ENCODE data around the gene FNIP1.
A peak's percentile ranks its signal among the peaks of the same experiment; 100 is the strongest.
"Not testable (repeated sequence)": the region's sequence is repeated elsewhere in the genome, so short reads cannot be mapped to it uniquely, and the experiment has no call there.

FNIP1 gene

DNA sequence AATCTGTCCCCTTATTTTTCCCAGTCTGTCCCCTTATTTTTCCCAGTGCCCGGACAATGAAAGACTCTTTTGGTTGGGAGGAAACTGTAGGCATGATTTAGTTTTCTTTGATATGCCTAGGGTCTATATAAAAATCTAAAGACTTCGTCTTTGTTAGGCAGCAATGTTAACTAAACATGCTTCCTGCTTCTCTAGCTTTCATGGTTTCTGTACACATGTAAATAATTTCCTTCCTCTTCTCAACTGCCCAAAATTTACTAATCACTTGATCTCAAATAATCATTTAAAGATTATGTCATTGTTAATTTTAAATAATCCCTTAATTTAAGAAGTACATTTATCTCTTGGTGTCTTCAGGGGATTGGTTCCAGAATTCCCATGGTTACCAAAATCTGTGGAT is 114.0 kb downstream of the FNIP1 start:
- DNase-seq, result no peak

GRCh38 chr5:131682175-131682574 is 114.6 kb downstream of the FNIP1 start:
- no peak for DNase-seq

- no peak for DNase-seq
Measured at GRCh38 chr5:131679911-131680310, 116.9 kb downstream of the FNIP1 start.

- not testable (repeated sequence) for DNase-seq
Measured at GRCh38 chr5:131678273-131678672, 118.5 kb downstream of the FNIP1 start.

GRCh38 chr5:131677115-131677514 is 119.7 kb downstream of the FNIP1 start:
- DNase-seq, result peak; percentile 11

DNA sequence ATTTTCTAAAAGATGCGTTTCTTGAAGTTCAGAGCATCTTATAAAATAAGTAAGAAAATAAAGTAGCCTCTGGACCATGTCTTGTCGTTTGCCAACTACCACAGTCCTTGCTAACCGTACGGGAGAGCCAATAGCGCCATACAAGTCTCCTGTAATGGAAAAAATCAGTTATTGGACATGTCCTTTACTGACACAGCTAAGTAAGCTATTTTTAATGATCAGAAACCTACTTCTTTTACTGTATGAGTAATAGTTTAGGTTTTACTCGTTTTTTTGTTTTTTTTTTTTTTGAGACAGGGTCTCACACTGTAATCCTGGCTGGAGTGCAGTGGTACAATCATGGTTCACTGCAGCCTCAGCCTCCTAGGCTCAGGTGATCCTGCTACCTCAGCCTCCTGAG is 124.0 kb downstream of the FNIP1 start:
- no peak for DNase-seq

DNA sequence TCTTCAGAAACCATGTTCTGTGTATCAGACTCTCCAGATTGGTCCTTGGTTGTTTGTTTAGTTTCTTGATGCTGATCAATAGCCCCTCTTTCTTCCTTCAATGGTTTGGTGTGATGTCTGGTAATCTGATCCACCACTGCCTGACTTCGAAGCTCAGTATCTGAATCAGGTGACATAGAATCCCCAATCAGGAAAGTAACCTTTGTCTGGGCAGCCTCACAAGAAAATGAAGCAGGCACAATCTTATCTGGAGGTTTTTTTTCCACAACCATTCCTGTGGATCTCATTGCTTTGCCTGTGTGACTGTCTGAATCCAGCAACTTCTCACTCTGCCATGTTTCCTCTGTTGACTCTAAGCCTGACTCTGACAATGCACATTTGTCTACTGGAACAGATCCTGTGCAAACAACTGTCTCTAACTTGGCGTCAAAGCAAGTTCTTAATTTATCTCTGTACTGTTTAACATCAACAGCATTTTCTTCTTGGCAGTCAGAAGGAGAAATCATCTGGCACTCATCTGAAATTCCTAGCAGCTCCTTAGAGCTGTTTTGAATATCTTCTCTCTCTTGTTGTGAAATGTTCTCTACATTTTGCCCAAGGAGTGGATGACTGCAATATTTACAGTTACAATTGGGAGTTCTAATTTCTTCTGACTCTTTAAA is 124.7 kb downstream of the FNIP1 start:
- DNase-seq, result peak; percentile 33

GRCh38 chr5:131671409-131671808 is 125.4 kb downstream of the FNIP1 start:
- DNase-seq, result no peak

- DNase-seq, result no peak
Measured at GRCh38 chr5:131664929-131665328, 131.9 kb downstream of the FNIP1 start.

DNA sequence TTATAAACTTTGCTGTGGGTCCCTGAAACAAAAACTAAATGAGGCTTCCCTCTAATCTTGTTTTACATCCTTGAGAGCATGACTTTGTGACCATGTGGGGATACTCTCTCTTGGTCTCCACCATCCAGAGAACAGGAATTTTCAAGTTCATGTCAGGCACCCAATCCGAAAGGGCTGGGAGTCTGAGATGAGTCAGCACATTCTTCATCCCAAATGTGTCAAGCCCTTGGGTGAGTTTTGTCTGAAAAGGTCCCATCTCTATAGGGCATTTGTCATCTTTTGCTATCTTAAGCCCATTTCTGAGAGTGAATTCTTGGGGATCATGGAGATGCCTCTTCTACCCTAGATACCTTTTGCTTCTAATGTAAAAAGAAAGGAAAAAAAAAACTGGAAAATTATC is 134.9 kb downstream of the FNIP1 start:
- DNase-seq, result no peak

DNA sequence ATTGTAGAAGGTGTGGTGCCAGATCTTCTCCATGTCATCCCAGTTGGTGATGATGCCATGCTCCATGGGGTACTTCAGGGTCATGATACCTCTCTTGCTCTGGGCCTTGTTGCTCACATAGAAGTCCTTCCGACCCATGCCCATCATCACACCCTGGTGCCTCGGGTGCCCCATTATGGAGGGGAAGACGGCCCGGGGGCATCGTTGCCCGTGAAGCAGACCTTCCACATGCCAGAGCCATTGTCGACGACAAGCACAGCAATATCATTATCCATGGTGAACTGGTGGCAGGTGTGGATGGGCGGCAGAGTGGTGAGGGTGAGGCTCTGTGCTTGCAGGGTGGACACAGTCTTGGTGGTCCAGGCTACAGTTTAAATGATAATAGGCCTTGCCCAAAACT is 137.0 kb downstream of the FNIP1 start:
- DNase-seq, result no peak

GRCh38 chr5:131659290-131659689 is 137.5 kb downstream of the FNIP1 start:
- no peak for DNase-seq

- DNase-seq, result no peak
Measured at GRCh38 chr5:131654776-131655175, 142.0 kb downstream of the FNIP1 start.

- no peak for DNase-seq
Measured at GRCh38 chr5:131654309-131654708, 142.5 kb downstream of the FNIP1 start.

DNA sequence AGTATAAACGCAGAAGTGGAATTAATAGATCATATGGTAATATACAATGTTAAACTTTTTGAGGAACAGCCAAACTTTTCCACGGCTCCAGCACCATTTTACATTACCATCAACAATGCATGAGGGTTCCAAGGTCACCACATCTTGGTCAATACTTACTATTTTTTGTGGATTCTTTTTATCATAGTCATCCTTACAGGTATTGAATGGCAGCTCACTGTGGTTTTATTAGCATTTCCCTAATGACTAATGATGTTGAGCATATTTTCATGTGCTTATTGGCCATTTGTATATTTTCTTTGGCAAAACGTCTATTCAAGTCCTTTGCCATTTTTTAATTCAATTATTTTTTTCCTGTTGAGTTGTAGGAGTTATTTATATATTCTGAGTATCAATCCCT is 147.7 kb downstream of the FNIP1 start:
- no peak for DNase-seq

- no peak for DNase-seq
Measured at GRCh38 chr5:131647048-131647769, 149.6 kb downstream of the FNIP1 start.

GRCh38 chr5:131644822-131645221 is 152.0 kb downstream of the FNIP1 start:
- DNase-seq, result no peak

- no peak for DNase-seq
Measured at GRCh38 chr5:131644370-131644769, 152.4 kb downstream of the FNIP1 start.

GRCh38 chr5:131641494-131641893 is 155.3 kb downstream of the FNIP1 start:
- no peak for DNase-seq

- DNase-seq, result peak; percentile 28
Measured at GRCh38 chr5:131640043-131640856, 156.6 kb downstream of the FNIP1 start.

DNA sequence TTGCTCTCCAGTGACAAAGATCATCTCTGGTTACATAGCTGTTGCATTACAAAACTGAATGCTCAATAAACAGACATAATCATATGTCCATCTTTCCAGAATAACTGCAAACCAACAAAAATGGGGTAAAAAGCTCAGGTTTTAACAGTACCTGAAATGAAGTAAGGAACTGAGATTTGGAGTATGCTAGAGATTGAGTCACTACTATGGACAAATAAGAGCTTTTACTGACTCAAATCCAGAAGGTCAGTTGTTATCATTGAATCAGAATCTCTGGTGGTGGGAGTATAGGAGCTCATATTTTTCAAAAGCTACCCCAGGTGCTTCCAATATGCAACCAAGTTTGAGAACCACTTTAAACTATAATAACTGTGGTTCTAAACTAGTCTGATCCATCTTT is 157.7 kb downstream of the FNIP1 start:
- no peak for DNase-seq

GRCh38 chr5:131637694-131638093 is 159.1 kb downstream of the FNIP1 start:
- no peak for DNase-seq

DNA sequence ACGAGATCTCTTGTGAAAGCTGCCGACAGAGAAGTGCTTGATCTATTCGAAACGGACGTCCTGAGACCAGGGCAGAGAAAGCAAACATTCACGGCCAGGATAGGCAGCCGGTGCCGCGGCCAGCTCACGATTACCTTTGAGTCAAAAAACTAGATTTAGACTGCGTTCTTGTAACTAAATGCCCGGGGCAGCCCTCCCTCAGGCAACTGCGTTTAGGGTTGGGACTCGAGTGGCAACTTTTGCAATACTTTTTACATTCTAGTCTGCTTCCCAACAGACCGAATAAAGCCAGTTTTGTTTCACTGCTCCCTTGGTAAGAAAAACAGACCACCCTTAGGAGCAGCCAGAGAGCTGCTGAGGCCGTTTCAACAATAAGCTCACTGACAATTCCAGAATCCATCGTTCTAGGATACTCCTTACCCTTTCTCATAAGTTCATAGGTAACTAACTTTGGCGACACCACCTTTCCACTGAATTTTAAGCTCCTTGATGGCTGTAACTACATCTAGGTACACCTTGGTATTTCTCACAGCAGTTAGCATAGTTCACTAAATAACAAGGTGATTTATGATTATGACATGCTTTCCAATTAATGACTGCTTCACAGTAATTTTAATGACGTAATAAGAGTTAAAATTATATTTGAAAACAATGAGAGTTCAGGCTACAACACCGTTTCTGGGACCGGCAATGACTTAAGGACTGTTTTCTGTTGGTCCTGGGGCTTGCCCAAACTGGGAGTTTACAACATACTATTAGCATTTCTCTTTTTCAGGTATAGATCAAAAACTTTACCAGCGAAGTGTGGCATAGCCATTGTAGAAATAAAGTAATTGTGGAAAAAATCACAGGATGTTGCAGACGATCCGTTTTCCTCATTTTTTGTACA is 160.9 kb downstream of the FNIP1 start:
- peak; percentile 73 for DNase-seq

Measured in kidney glomerular epithelial cell (primary cell).